Globus pallidus (tissue), 1 donor: ENCODE data around the gene PWWP2B.
"Not testable (repeated sequence)": the region's sequence is repeated elsewhere in the genome, so short reads cannot be mapped to it uniquely, and the experiment has no call there.

Experiments
- DNase-seq: peaks from one replicate; pipeline ENCODE4 v3.0.0-alpha.2; 2015; ENCODE audit warnings: low spot score

The PWWP2B gene

GRCh38 chr10:132363921-132364593 is 32.9 kb upstream of the PWWP2B start:
- DNase-seq = no peak

- no peak for DNase-seq
Measured at GRCh38 chr10:132364594-132364970, 32.4 kb upstream of the PWWP2B start.

- no peak for DNase-seq
Measured at GRCh38 chr10:132365102-132365501, 31.9 kb upstream of the PWWP2B start.

- no peak for DNase-seq
Measured at GRCh38 chr10:132366006-132366405, 31.0 kb upstream of the PWWP2B start.

GRCh38 chr10:132366499-132366898 is 30.5 kb upstream of the PWWP2B start:
- DNase-seq = no peak

- no peak for DNase-seq
Measured at GRCh38 chr10:132368391-132368790, 28.6 kb upstream of the PWWP2B start.

GRCh38 chr10:132368881-132369635 is 27.9 kb upstream of the PWWP2B start:
- no peak for DNase-seq

- no peak for DNase-seq
Measured at GRCh38 chr10:132369636-132370185, 27.3 kb upstream of the PWWP2B start.

- no peak for DNase-seq
Measured at GRCh38 chr10:132370426-132371340, 26.3 kb upstream of the PWWP2B start.

GRCh38 chr10:132371641-132372081 is 25.3 kb upstream of the PWWP2B start:
- no peak for DNase-seq

- DNase-seq = no peak
Measured at GRCh38 chr10:132372516-132373095, 24.4 kb upstream of the PWWP2B start.

GRCh38 chr10:132373241-132373955 is 23.6 kb upstream of the PWWP2B start:
- no peak for DNase-seq

- no peak for DNase-seq
Measured at GRCh38 chr10:132374176-132374575, 22.8 kb upstream of the PWWP2B start.

- no peak for DNase-seq
Measured at GRCh38 chr10:132374612-132375011, 22.4 kb upstream of the PWWP2B start.

GRCh38 chr10:132375116-132375794 is 21.7 kb upstream of the PWWP2B start:
- DNase-seq = no peak

- DNase-seq = no peak
Measured at GRCh38 chr10:132375795-132376297, 21.2 kb upstream of the PWWP2B start.

GRCh38 chr10:132376394-132376851 is 20.6 kb upstream of the PWWP2B start:
- DNase-seq = no peak

GRCh38 chr10:132377326-132377725 is 19.7 kb upstream of the PWWP2B start:
- DNase-seq = no peak

- not testable (repeated sequence) for DNase-seq
Measured at GRCh38 chr10:132379026-132379425, 18.0 kb upstream of the PWWP2B start.

GRCh38 chr10:132380986-132381385 is 16.0 kb upstream of the PWWP2B start:
- not testable (repeated sequence) for DNase-seq
